Transverse colon (tissue), 4 donors: ENCODE results near the gene NOX3. TPM values are rescaled to one million over a fixed set of nuclear protein-coding genes. Genes with fewer than 3 reads are reported as not detected.

Experiments used
- DNase-seq: peaks from one replicate; pipeline ENCODE4 v3.0.0-alpha.2; 2019
- H3K27ac ChIP-seq, 4 donors: fragments of 200-600 bp; sonication (generic); 2 replicates each; pipeline ENCODE4 v1.5.1; 2016 to 2018; ENCODE audit warnings: inconsistent platforms in 4 of 4
- H3K27me3 ChIP-seq: fragments of 200-600 bp; sonication (generic); 2 replicates; pipeline ENCODE4 v1.5.1; 2017; ENCODE audit warnings: inconsistent platforms
- H3K36me3 ChIP-seq, 4 donors: fragments of 200-600 bp; sonication (generic); 2 replicates each; pipeline ENCODE4 v1.5.1; 2017 to 2019; ENCODE audit warnings: inconsistent platforms in 4 of 4
- H3K4me1 ChIP-seq, 4 donors: fragments of 200-600 bp; sonication (generic); 2 replicates each; pipeline ENCODE4 v1.5.1; 2017 to 2020; ENCODE audit warnings: inconsistent platforms in 4 of 4
- H3K4me3 ChIP-seq, 4 donors: fragments of 200-600 bp; sonication (generic); 1 replicate in 1 of 4; 2 replicates in 3 of 4; pipeline versions ENCODE4 v1.5.1 to v1.6.1; 2017 to 2019; ENCODE audit warnings: inconsistent platforms in 4 of 4
- H3K9me3 ChIP-seq, 2 donors: fragments of 200-600 bp; sonication (generic); 2 replicates each; pipeline ENCODE4 v1.5.1; 2017 to 2019; ENCODE audit warnings: inconsistent platforms in 2 of 2
- EP300 ChIP-seq: sonication (generic); formaldehyde crosslinking; IDR thresholded peaks from one replicate; pipeline ENCODE4 v1.6.1; 2017; ENCODE audit warnings: antibody characterized with exemption, low read depth
- POLR2A ChIP-seq: fragments of 450-650 bp; IDR thresholded peaks from one replicate; pipeline ENCODE4 v1.6.1; 2016; ENCODE audit warnings: antibody characterized with exemption, mild to moderate bottlenecking, moderate library complexity
- POLR2AphosphoS5 ChIP-seq, 3 donors: sonication (generic); formaldehyde crosslinking; IDR thresholded peaks; one replicate each; pipeline ENCODE4 v1.6.1; 2016; ENCODE audit warnings: antibody characterized with exemption in 3 of 3
- WGBS, 2 donors: methylation state at CpG; one replicate each; pipeline ENCODE4 v1.1.5; 2018; ENCODE audit warnings: low coverage in 1 of 2; 5-methylcytosine and 5-hydroxymethylcytosine counted together
- in situ Hi-C, 4 donors: fragments of 200-750 bp; cut with MboI; loops; one replicate each; pipeline versions ENCODE4 v1.15.0 to v1.15.1; 2017; ENCODE audit warnings: low sequenced_read_pairs in 3 of 4, low pct_ligation_motif_present in 1 of 4, low pct_unique_long_range_greater_than_20kb in 1 of 4
- intact Hi-C: fragments of 100-400 bp; cut with DNase I; formaldehyde crosslinking; loops from one replicate; pipeline ENCODE4 v1.15.1; 2023; ENCODE audit warnings: low total_unique reads
- total RNA-seq, 4 donors: library from RNA; depleted of rRNA; stranded (reverse); fragments of >200 nt; gene quantifications; one replicate each; pipeline ENCODE4 v1.1.0, GENCODE V29; 2016
- TF ChIP-seq, protein P1 (sequence below), 5 experiments: fragments of 200-600 bp in 3 of 5; fragments of 450-650 bp in 2 of 5; sonication (generic) in 3 of 5; IDR thresholded peaks; 1 replicate in 2 of 5; 2 replicates in 3 of 5; pipeline ENCODE4 v1.5.1; 2016 to 2017; ENCODE audit warnings: antibody characterized with exemption in 5 of 5, inconsistent platforms in 3 of 5, mild to moderate bottlenecking in 2 of 5, moderate library complexity in 1 of 5

The NOX3 gene
- total RNA-seq, 4 donors from 2014 or later = not detected

DNA sequence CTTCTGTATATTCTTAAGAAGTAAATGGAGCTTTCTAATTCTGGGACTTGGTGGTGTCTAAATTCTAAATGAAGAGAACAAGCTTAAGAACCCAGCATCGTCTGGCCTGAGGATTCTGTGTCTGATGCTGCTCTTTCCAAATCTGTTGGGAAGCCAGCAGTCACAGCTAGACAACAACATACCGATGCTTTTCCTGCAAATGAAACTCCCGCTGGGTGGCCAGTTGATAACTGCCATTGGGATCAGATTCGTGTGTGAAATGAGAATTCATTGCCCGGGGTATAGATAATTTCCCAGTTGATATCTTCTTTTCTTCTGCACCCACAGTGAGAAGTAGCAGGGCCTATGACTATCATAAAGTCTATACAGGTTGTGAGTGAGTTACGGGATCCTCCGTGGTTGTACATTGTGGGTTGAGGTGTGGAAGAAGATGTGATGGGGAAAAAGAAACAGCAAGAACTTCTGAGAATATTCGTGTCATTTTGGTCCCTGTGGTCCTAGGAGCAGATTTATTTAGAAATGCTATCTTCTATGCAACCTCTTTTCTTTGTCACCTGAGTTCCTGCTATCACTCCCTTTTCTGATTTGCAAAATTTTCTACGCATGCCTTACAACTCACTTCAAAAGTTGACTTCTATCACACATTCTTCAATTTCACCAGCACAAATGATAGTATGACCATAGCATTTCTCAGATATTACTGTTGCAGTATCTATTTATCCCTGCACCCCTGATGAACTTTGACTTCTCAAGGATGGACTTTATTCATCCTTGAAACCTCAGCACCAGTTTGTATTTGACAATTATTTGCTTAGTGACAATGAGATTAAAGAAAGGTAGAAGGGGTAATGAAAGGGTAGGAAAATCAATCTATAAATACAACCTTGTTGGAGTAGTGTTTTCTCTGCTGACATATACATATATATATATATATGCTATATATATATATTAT, 10.4 kb downstream of the NOX3 start:
- 81 to 91% methylated on average over 9 of the region's 9 CpGs for WGBS, 2 donors
- no peaks in the 10 kb centered on the region for H3K9me3 ChIP-seq
- no peak for TF ChIP-seq POLR2A
- no peak for TF ChIP-seq POLR2AphosphoS5 (IDR thresholded peaks at IDR 0.05)
- no peak for TF ChIP-seq EP300
- TF ChIP-seq, protein P1, sequence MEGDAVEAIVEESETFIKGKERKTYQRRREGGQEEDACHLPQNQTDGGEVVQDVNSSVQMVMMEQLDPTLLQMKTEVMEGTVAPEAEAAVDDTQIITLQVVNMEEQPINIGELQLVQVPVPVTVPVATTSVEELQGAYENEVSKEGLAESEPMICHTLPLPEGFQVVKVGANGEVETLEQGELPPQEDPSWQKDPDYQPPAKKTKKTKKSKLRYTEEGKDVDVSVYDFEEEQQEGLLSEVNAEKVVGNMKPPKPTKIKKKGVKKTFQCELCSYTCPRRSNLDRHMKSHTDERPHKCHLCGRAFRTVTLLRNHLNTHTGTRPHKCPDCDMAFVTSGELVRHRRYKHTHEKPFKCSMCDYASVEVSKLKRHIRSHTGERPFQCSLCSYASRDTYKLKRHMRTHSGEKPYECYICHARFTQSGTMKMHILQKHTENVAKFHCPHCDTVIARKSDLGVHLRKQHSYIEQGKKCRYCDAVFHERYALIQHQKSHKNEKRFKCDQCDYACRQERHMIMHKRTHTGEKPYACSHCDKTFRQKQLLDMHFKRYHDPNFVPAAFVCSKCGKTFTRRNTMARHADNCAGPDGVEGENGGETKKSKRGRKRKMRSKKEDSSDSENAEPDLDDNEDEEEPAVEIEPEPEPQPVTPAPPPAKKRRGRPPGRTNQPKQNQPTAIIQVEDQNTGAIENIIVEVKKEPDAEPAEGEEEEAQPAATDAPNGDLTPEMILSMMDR (IDR thresholded peaks at IDR 0.05) = no peak
- DNase-seq = no peak
- in situ Hi-C loops = no loop called here
- no peaks in the 10 kb centered on the region for H3K27me3 ChIP-seq
- H3K27ac ChIP-seq = no peak overlapping the region
- H3K4me3 ChIP-seq = no peak overlapping the region
- H3K4me1 ChIP-seq = no peaks in the 10 kb centered on the region
- intact Hi-C loops = no loop called here
- no peaks in the 10 kb centered on the region for H3K36me3 ChIP-seq

DNA sequence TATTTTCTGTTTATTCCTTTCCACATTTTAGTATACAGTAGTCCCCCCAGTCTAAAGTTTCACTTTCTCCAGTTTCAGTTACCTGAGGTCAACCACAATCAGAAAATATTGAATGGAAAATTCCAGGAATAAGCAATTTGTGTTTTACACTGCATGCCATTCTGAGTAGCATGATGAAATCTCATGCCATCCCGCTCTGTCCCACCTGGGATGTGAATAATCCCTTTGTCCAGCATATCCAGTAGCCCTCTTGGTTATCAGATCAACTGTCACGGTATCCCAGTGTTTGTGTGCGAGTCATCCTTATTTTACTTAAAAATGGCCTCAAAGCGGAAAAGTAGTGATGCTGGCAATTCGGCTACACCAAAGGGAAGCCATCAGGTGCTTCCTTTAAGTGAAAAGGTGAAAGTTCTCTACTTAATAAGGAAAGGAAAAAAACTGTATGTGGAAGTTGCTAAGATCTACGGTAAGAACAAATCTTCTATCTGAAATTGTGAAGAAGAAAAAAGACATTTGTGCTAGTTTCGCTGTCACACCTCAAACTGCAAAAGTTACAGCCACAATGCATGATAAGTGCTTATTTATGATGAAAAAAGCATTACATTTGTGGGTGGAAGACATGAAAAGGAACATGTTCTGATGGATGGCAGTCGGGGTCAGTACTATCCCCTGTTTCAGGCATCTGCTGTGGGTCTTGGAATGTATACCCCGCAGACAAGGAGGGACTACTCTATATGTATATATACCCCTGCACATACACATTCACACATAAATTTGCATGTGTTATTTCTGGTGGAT, 11.3 kb downstream of the NOX3 start:
- no peaks in the 10 kb centered on the region for H3K27me3 ChIP-seq
- TF ChIP-seq POLR2A (no peak), POLR2AphosphoS5 (IDR thresholded peaks at IDR 0.05) (no peak), EP300 (no peak)
- TF ChIP-seq, protein P1 (IDR thresholded peaks at IDR 0.05) = no peak
- intact Hi-C loops (no loop called here), in situ Hi-C loops (no loop called here)
- H3K36me3 ChIP-seq = no peaks in the 10 kb centered on the region
- H3K4me3 ChIP-seq = no peak overlapping the region
- H3K4me1 ChIP-seq = no peaks in the 10 kb centered on the region
- WGBS, 2 donors = 88 to 89% methylated on average over 9 of the region's 9 CpGs
- H3K27ac ChIP-seq = no peak overlapping the region
- DNase-seq = no peak
- no peaks in the 10 kb centered on the region for H3K9me3 ChIP-seq

DNA sequence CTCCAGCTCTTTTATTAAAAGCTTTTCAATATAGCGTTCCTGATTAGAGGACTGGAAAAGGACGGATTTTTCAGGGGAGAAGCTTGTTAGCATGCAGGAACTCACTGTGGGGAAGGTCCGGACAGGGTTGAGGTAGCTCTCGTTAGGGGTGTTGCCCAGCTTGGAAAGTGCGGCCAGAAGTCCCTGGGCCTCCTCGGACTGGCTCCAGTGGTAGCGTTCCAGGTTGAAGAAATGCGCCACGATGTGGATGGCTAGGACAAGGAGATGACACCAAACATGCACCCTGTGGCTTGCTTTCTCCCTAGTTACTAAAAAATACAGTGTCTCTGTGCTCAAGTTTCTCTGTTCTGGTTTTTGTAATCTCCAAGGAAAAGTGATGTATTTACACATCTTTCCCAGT, 12.5 kb downstream of the NOX3 start:
- in situ Hi-C loops (no loop called here), intact Hi-C loops (no loop called here)
- DNase-seq = no peak
- Histone ChIP-seq H3K27me3 (no peaks in the 10 kb centered on the region), H3K4me1 (no peaks in the 10 kb centered on the region), H3K27ac (no peak overlapping the region), H3K36me3 (no peaks in the 10 kb centered on the region), H3K4me3 (no peak overlapping the region), H3K9me3 (no peaks in the 10 kb centered on the region)
- TF ChIP-seq, protein P1 (IDR thresholded peaks at IDR 0.05) = no peak
- no peak for TF ChIP-seq POLR2A
- TF ChIP-seq POLR2AphosphoS5 (IDR thresholded peaks at IDR 0.05) = no peak
- TF ChIP-seq EP300 = no peak
- WGBS, 2 donors = 84 to 94% methylated on average over 3 to 9 of the region's 9 CpGs

DNA sequence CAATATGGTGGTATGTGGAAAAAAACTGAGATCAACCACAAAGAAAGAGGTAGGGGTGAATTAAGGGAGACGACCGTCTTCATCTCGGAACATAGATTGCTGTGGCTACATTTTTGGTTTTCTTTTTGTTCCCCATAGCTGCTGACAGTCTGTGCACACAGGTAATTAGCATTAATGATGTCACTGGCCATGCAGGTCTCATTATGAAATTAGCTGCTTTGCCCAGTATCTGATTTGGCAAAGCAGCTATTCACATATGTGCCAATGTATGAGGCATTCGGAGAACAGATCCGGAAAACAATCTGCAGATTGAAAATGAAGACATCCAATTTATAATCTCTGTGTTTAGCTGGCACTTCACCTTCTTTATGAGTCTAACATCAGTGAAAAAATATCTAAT, 13.1 kb downstream of the NOX3 start:
- 93 to 100% methylated on average over 2 to 5 of the region's 5 CpGs for WGBS, 2 donors
- TF ChIP-seq EP300 = no peak
- TF ChIP-seq, protein P1 (IDR thresholded peaks at IDR 0.05) = no peak
- no peak for TF ChIP-seq POLR2A
- TF ChIP-seq POLR2AphosphoS5 (IDR thresholded peaks at IDR 0.05) = no peak
- in situ Hi-C loops (no loop called here), intact Hi-C loops (no loop called here)
- no peak overlapping the region for H3K4me3 ChIP-seq
- H3K36me3 ChIP-seq = no peaks in the 10 kb centered on the region
- H3K9me3 ChIP-seq = no peaks in the 10 kb centered on the region
- no peak overlapping the region for H3K27ac ChIP-seq
- DNase-seq = no peak
- no peaks in the 10 kb centered on the region for H3K27me3 ChIP-seq
- no peaks in the 10 kb centered on the region for H3K4me1 ChIP-seq
